ENCODE measurements around the gene CAPZB.
"Not testable (repeated sequence)": the region's sequence is repeated elsewhere in the genome, so short reads cannot be mapped to it uniquely, and the experiment has no call there.

The CAPZB gene

GRCh38 chr1:19312782-19313635, 172.3 kb downstream of the CAPZB start:
- DNase-seq (ENCODE audit: low read depth, low spot score): no peak
- peak overlapping the region; percentile 62 for H3K4me3 ChIP-seq (ENCODE audit: low read length)

GRCh38 chr1:19311931-19312781, 173.2 kb downstream of the CAPZB start, which contains the start of the genes AKR7A2 and SLC66A1:
Gene AKR7A2 (minus strand): TSS chr1:19312144. CDS start chr1:19312124, 20 bp downstream.
Gene SLC66A1 (plus strand): TSS chr1:19312326. CDS start chr1:19317678, 5,352 bp downstream.
- DNase-seq (ENCODE audit: low read depth, low spot score): peak; percentile 68
- peak within 1 kb of the TSS; percentile 85 for H3K4me3 ChIP-seq (ENCODE audit: low read length)

GRCh38 chr1:19311503-19311930, 173.8 kb downstream of the CAPZB start:
- peak overlapping the region; percentile 85 for H3K4me3 ChIP-seq (ENCODE audit: low read length)
- DNase-seq (ENCODE audit: low read depth, low spot score): no peak

- peak overlapping the region; percentile 85 for H3K4me3 ChIP-seq (ENCODE audit: low read length)
Measured at GRCh38 chr1:19310720-19311502, 174.4 kb downstream of the CAPZB start.

GRCh38 chr1:19310061-19310460, 175.3 kb downstream of the CAPZB start:
- no peak for DNase-seq (ENCODE audit: low read depth, low spot score)
- no peak overlapping the region for H3K4me3 ChIP-seq (ENCODE audit: low read length)

More at GRCh38 chr1:19310720-19311502, 174.4 kb downstream of the CAPZB start:
- DNase-seq (ENCODE audit: low read depth, low spot score): no peak

GRCh38 chr1:19309123-19309813, 176.1 kb downstream of the CAPZB start:
- no peak for DNase-seq (ENCODE audit: low read depth, low spot score)
- no peak overlapping the region for H3K4me3 ChIP-seq (ENCODE audit: low read length)

GRCh38 chr1:19308509-19308907, 176.8 kb downstream of the CAPZB start:
- no peak for DNase-seq (ENCODE audit: low read depth, low spot score)

GRCh38 chr1:19307794-19308508, 177.4 kb downstream of the CAPZB start:
- no peak for DNase-seq (ENCODE audit: low read depth, low spot score)
- H3K4me3 ChIP-seq (ENCODE audit: low read length): no peak overlapping the region

More at GRCh38 chr1:19308509-19308907, 176.8 kb downstream of the CAPZB start:
- H3K4me3 ChIP-seq (ENCODE audit: low read length): no peak overlapping the region

- no peak for DNase-seq (ENCODE audit: low read depth, low spot score)
- no peak overlapping the region for H3K4me3 ChIP-seq (ENCODE audit: low read length)
Measured at GRCh38 chr1:19306941-19307340, 178.4 kb downstream of the CAPZB start.

GRCh38 chr1:19305880-19306279, 179.5 kb downstream of the CAPZB start:
- DNase-seq (ENCODE audit: low read depth, low spot score): no peak
- no peak overlapping the region for H3K4me3 ChIP-seq (ENCODE audit: low read length)

GRCh38 chr1:19304081-19304480, 181.3 kb downstream of the CAPZB start:
- not testable (repeated sequence) for H3K4me3 ChIP-seq (ENCODE audit: low read length); DNase-seq (ENCODE audit: low read depth, low spot score)

- no peak for DNase-seq (ENCODE audit: low read depth, low spot score)
- H3K4me3 ChIP-seq (ENCODE audit: low read length): no peak overlapping the region
Measured at GRCh38 chr1:19300211-19300610, 185.1 kb downstream of the CAPZB start.

- no peak overlapping the region for H3K4me3 ChIP-seq (ENCODE audit: low read length)
- DNase-seq (ENCODE audit: low read depth, low spot score): no peak
Measured at GRCh38 chr1:19294638-19295037, 190.7 kb downstream of the CAPZB start.

- H3K4me3 ChIP-seq (ENCODE audit: low read length): no peak overlapping the region
- DNase-seq (ENCODE audit: low read depth, low spot score): no peak
Measured at GRCh38 chr1:19289244-19289643, 196.1 kb downstream of the CAPZB start.
